ENCODE data around the gene DPEP1. TPM values are rescaled to one million over a fixed set of nuclear protein-coding genes. Genes with fewer than 3 reads are reported as not detected.

The DPEP1 gene
- total and polyA plus RNA-seq, 4 donors = 0.14 to 0.83 (median 0.45) TPM

- no peak for TF ChIP-seq SP1 (IDR thresholded peaks at IDR 0.05)
- no peak for TF ChIP-seq GABPA (IDR thresholded peaks at IDR 0.05 in 1 of 2, conservative IDR thresholded peaks at IDR 0.05 in 1 of 2)
- no peak for TF ChIP-seq ZBTB33 (IDR thresholded peaks at IDR 0.05)
- no peak for TF ChIP-seq JUND (IDR thresholded peaks at IDR 0.05)
- no peak for TF ChIP-seq FOXA1 (IDR thresholded peaks at IDR 0.05)
- no peak for TF ChIP-seq EGR1 (IDR thresholded peaks at IDR 0.05; ENCODE audit: low read depth in 2 of 2)
- peak in 1 of 2 donors; percentile 15 for TF ChIP-seq RXRA (IDR thresholded peaks at IDR 0.05)
- TF ChIP-seq FOXA2 (IDR thresholded peaks at IDR 0.05) = no peak
- TF ChIP-seq TAF1 (conservative IDR thresholded peaks at IDR 0.05) = no peak
Measured at GRCh38 chr16:89565506-89566372, 47.7 kb upstream of the DPEP1 start (continued).

GRCh38 chr16:89567656-89568594 is 45.5 kb upstream of the DPEP1 start:
- Histone ChIP-seq H3K27ac (ENCODE audit: low read depth in 1 of 2, low read length in 2 of 2) (no peak overlapping the region), H3K4me3 (ENCODE audit: low read depth in 1 of 3, low read length in 3 of 3) (no peak overlapping the region), H3K36me3 (ENCODE audit: control insufficient read depth in 4 of 4, insufficient read depth in 3 of 4, low read depth in 1 of 4, low read length in 3 of 4) (peaks cover 6 to 16% (median 15%) of the 10 kb centered on the region in 4 donors), H3K9me3 (ENCODE audit: control insufficient read depth in 4 of 4, low read length in 3 of 4) (no peaks in the 10 kb centered on the region), H3K27me3 (ENCODE audit: control insufficient read depth in 4 of 4, insufficient read depth in 4 of 4, low read length in 3 of 4) (no peaks in the 10 kb centered on the region), H3K9ac (ENCODE audit: low read depth in 1 of 2, low read length in 2 of 2) (no peak overlapping the region), H3K4me1 (ENCODE audit: control insufficient read depth in 4 of 4, insufficient read depth in 4 of 4, low read length in 3 of 4) (peaks cover 10 to 42% (median 26%) of the 10 kb centered on the region in 4 donors)
- 81% methylated on average over 30 of the region's 30 CpGs for WGBS
- no peak for DNase-seq (ENCODE audit: low spot score)
- TF ChIP-seq MAX (IDR thresholded peaks at IDR 0.05) = no peak

GRCh38 chr16:89569506-89570341 is 43.7 kb upstream of the DPEP1 start:
- no peaks in the 10 kb centered on the region for H3K27me3 ChIP-seq (ENCODE audit: control insufficient read depth in 4 of 4, insufficient read depth in 4 of 4, low read length in 3 of 4)
- no peak for DNase-seq (ENCODE audit: low spot score)
- H3K9ac ChIP-seq (ENCODE audit: low read depth in 1 of 2, low read length in 2 of 2) = no peak overlapping the region
- H3K9me3 ChIP-seq (ENCODE audit: control insufficient read depth in 4 of 4, low read length in 3 of 4) = no peaks in the 10 kb centered on the region
- H3K27ac ChIP-seq (ENCODE audit: low read depth in 1 of 2, low read length in 2 of 2) = no peak overlapping the region
- H3K4me3 ChIP-seq (ENCODE audit: low read depth in 1 of 3, low read length in 3 of 3) = no peak overlapping the region
- H3K4me1 ChIP-seq (ENCODE audit: control insufficient read depth in 4 of 4, insufficient read depth in 4 of 4, low read length in 3 of 4) = peaks cover 8 to 25% (median 22%) of the 10 kb centered on the region in 4 donors
- 84% methylated on average over 23 of the region's 23 CpGs for WGBS
- no peaks in the 10 kb centered on the region for H3K36me3 ChIP-seq (ENCODE audit: control insufficient read depth in 4 of 4, insufficient read depth in 3 of 4, low read depth in 1 of 4, low read length in 3 of 4)
- TF ChIP-seq GABPA (IDR thresholded peaks at IDR 0.05 in 1 of 2, conservative IDR thresholded peaks at IDR 0.05 in 1 of 2) (no peak), NR2F2 (IDR thresholded peaks at IDR 0.05) (no peak), FOXA2 (IDR thresholded peaks at IDR 0.05) (no peak), ZBTB33 (IDR thresholded peaks at IDR 0.05) (no peak), RXRA (IDR thresholded peaks at IDR 0.05) (no peak), EGR1 (IDR thresholded peaks at IDR 0.05; ENCODE audit: low read depth in 2 of 2) (no peak), HNF4A (conservative IDR thresholded peaks at IDR 0.05) (no peak), SP1 (IDR thresholded peaks at IDR 0.05) (no peak), JUND (IDR thresholded peaks at IDR 0.05) (no peak), RAD21 (IDR thresholded peaks at IDR 0.05) (no peak), YY1 (IDR thresholded peaks at IDR 0.05) (no peak), TAF1 (conservative IDR thresholded peaks at IDR 0.05) (no peak), MAX (IDR thresholded peaks at IDR 0.05) (no peak), CTCF (IDR thresholded peaks at IDR 0.05; ENCODE audit: low read depth, low read length, missing input control) (no peak), FOXA1 (IDR thresholded peaks at IDR 0.05) (no peak)

Data from liver (tissue), 9 donors.